Effector CD8-positive, alpha-beta T cell (primary cell): Measurements from ENCODE around the gene SMYD3.

ENCODE experiments used
- DNase-seq: peaks from one replicate; lab custom pipeline; 2025; lab: John Stamatoyannopoulos, UW

The SMYD3 gene

DNA sequence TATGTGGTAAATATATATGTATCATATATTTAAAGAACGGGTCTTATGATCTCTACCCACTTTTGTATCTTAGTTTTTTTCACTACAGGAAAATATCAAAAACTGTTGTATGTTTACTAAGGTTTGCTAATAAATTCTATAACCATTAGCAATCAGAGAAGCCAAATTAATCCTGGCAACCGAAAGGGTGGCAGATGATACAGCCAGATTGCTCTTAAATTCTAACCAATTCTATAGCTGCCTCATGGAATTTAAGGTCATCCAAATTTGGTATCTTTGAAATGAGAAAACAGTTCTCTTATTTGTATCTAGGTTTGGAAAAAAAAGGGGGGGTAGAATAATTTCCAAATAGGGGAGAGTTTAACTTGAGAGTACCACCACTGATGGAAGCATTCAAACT, 591.2 kb downstream of the SMYD3 start:
- DNase-seq = no peak

DNA sequence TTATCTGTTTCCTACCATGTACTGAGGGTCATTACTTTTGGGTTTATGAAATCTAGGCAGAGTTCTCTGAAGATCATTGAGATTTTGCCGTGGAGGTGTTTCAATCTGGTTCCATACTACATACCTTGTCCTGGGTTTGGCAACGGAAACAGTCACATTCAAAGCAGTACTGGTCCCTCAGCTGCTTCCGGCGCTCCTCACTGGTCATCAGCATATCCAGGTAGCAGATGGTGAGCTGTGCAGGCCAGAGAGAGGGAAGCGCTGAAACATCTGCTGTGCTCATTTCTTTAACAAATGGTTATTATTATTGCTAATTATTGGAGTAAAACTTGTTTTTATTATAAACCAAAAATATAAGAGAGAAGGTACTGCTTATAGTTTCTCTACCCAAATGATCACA, 591.7 kb downstream of the SMYD3 start:
- no peak for DNase-seq

DNA sequence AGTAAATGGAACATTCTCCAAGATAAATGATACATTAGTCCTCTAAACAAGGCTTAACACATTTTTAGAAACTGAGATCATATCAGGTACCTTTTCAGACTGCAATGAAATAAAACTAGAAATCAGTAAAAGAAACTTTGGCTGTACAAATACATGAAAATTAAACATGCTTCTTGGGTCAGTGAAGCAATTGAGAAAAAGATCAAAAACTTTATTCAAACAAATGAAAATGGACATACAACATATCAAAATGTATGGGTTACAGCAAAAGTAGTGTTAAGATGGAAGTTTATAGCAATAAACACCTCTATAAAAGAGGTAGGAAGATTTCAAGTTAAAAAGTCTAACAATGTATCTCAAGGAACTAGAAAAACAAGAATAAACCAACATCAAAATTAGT, 598.5 kb downstream of the SMYD3 start:
- DNase-seq = no peak

DNA sequence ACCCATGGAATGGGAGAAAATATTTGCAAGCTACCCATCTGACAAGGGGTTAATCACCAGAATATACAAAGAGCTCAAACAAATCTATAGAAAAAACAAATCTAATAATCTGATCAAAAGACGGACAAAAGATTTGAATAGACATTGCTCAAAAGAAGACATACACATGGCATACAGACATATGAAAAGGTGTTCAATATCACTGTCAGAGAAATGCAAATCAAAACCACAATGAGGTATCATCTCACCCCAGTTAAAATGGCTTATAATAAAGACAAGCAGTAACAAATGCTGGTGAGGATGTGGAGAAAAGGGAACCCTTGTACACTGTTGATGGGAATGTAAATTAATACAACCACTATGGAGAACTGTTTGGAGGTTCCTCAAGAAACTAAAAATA, 600.9 kb downstream of the SMYD3 start:
- no peak for DNase-seq

DNA sequence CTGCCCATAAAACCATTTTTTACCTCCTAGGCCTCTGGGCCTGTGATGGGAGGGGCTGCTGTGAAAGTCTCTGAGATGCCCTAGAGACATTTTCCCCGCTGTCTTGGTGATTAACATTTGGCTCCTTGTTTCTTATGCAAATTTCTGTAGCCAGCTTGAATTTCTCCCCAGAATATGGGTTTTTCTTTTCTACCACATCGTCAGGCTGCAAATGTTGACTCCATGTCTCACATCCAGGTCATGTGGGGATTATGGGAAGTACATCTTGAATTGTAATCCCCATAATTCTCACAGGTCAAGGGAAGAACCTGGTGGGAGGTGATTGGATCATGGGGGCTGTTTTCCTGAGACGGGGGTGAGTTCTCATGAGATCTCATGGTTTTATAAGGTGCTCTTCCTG, 603.2 kb downstream of the SMYD3 start:
- DNase-seq = no peak

DNA sequence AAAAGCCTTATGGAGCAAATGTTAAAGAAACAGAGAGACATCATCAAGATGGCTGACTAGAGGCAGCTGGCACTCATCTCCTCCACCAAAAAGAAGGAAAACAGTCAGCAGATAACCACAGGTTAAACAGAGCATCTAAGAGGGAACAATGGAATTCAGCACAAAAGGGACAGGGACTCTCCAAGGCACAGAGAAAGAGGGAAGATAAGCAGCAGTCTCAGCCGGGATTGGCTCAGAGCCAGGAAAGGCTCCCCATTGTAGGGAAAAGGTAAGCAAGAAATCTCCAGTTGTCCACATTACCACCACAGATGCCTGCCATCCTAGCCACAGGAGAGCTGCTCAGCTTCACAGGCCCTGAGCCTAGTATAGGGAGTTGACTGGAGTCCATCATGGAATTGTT, 605.5 kb downstream of the SMYD3 start:
- DNase-seq = no peak

DNA sequence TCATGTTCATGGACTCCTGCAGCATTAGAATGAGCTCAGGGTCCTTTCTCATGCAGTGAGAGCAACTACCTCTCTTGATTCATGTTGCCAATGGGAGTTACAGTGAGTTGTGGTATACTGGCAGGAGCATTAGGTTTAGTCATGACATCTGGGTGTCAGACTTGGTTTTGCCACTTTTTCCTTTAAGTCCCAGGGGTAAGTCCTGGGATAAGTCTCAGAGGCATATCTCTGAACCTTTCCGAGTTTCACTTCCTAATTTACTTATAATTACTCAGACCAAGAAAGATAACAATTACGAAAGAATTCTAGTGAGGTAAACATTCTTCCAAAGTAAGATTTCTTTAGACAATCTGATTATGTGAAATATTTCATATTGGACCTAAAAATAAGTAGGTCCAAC, 606.0 kb downstream of the SMYD3 start:
- no peak for DNase-seq

- DNase-seq = no peak
Observed at GRCh38 chr1:245898581-245898980, 608.5 kb downstream of the SMYD3 start.

- DNase-seq = no peak
Observed at GRCh38 chr1:245896258-245896657, 610.8 kb downstream of the SMYD3 start.

GRCh38 chr1:245895455-245895959, 611.6 kb downstream of the SMYD3 start:
- no peak for DNase-seq

DNA sequence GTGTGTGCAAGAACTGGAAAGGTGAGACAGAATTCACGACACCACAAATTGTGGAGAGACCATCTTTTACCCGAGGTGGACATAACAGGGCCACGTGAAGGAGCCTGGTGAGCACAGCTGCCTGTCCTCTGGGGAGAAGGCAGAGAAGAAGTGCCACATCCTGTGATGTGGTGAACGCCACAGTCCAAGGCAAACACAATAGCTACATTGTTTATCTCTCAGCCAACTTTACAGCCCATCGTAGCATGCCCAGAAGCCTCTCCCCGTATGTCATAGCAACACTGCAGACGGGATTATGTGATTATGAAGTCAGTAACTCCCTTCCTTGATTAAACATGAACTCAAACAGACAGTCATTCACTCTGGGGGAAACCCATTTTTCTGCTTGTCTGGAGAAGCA, 612.2 kb downstream of the SMYD3 start:
- no peak for DNase-seq

- no peak for DNase-seq
Observed at GRCh38 chr1:245893025-245893424, 614.1 kb downstream of the SMYD3 start.

DNA sequence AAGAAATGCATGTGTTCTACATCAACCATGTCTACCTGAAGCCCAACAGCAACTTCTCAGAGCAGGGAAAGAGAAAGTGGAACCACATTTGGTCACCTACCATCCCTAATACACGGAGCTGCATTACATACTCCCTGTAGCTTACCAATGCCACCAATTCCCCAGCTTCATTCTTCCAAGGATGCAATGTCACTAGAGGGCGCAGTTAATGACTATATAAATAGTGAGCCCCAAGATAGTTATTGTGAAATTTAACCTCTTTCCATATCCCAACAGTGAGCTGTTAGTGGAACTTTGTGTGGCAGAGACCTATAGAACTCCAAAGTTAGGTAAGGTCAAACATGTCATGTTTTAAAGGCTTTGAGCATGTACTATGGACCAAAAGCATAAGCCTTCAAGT, 618.3 kb downstream of the SMYD3 start:
- no peak for DNase-seq

DNA sequence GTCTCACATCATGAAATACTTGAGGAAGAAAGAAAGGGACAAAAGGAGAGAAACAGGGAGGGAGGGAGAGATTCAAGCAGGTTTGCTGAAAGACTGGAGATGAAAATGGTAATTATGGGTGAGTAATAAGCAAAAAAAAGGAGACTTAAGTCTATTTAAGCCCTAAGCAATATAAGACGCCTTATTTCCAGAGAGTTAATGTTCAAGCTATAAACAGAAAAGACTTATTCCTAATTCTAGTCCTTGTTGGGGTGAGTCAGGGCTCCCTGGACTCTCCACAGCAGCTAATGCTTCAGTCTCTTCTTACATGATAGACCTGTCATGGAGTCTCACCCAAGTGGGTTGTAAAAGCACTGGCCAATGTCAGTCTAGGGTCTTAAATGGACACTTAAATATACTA, 619.2 kb downstream of the SMYD3 start:
- DNase-seq = no peak

DNA sequence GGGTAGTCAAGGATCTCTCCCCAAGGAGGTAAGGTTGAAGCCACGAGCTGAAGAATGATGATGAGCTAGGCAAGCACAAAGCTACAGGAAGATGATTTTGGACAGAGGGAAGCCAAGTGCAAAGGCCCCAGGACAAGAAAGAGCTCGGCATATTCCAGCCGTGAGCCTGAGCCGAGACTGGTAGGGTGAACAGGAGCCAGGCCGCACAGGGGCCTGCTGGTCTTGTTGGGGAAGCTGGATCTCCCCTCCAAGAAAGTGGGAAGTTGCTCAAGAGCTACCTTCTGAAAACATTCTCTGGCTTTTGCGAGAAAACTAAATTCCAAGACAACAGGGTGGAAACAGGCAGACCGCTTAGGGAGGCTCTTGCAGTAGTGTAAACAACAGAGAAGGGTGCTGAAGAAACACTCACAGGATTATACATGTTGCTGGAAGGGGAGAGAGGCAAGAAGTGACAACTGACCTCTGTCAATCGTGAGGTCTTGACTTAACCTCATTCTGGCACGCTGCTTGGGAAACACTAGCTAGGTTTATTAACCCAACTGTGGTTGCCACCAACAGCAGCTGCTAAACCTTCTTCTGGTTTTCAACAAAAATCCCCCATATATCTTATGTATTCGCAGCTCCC, 625.2 kb downstream of the SMYD3 start:
- DNase-seq = no peak

- DNase-seq = no peak
Observed at GRCh38 chr1:245880754-245881403, 626.2 kb downstream of the SMYD3 start.

GRCh38 chr1:245879091-245879490, 628.0 kb downstream of the SMYD3 start:
- DNase-seq = no peak

DNA sequence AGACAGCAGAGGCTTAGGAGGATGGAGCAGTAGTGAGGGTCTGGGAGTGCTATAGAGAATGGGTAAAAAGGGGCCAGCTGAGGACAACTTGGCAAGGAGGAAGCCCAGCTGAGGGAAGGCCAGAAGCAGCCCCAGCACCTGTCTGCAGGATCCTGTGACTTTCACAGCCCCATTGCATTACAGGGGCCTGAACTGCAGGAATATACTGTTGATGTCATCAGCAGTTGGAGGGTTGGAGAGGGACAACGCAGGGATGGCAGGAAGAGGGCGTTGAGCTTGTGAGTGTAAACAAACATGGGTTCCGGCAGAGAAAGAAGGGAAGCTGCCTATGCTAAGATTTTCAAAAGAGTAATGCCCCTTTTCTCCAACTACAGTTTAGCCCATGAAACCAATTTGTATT, 628.5 kb downstream of the SMYD3 start:
- no peak for DNase-seq

GRCh38 chr1:245877976-245878375, 629.1 kb downstream of the SMYD3 start:
- DNase-seq = no peak

- no peak for DNase-seq
Observed at GRCh38 chr1:245876586-245876985, 630.5 kb downstream of the SMYD3 start.

- DNase-seq = no peak
Observed at GRCh38 chr1:245875581-245876261, 631.4 kb downstream of the SMYD3 start.

DNA sequence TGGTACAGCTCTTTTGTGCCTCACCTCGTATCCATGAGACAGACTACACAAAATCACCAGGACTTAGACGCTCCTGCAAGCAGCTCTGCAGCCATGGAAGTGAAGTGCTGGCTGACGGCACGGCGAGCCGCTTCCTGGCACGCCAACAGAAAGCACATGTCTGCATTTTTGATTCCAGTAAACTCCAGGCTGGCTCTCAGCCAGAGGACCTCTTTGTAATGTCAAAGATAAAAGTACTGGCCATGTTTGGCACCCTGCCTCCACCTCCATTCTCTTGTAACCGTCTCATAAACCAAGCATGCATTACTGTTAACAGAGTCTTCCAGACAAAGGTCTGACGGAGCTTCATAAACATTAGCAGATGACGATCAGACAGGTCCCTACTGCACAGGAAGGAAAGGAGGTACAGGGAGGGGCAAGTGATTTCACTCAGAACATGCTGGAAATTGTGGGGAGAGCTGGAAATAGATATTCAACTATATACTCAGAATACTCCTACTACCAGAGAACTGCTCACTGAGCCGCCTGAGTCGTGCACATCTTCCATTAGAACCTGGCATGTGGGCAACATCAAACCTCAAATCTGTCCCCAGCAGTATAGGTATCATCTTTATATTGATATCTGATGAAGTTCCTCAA, 632.0 kb downstream of the SMYD3 start:
- DNase-seq = no peak
